Measurements from ENCODE around the gene SEC16A.
A peak's percentile ranks its signal among the peaks of the same experiment; 100 is the strongest.
"Not testable (repeated sequence)": the region's sequence is repeated elsewhere in the genome, so short reads cannot be mapped to it uniquely, and the experiment has no call there.

Gene SEC16A

GRCh38 chr9:136419092-136419420, 63.8 kb downstream of the SEC16A start:
- DNase-seq (ENCODE audit: low read depth in 2 of 2) = no peak

- no peak for DNase-seq (ENCODE audit: low read depth in 2 of 2)
Measured at GRCh38 chr9:136418182-136419091, 64.4 kb downstream of the SEC16A start.

GRCh38 chr9:136416914-136417313, 65.9 kb downstream of the SEC16A start:
- DNase-seq (ENCODE audit: low read depth in 2 of 2) = no peak

GRCh38 chr9:136416427-136416826, 66.4 kb downstream of the SEC16A start:
- no peak for DNase-seq (ENCODE audit: low read depth in 2 of 2)

GRCh38 chr9:136412962-136413361, 69.9 kb downstream of the SEC16A start:
- DNase-seq (ENCODE audit: low read depth in 2 of 2) = no peak

- no peak for DNase-seq (ENCODE audit: low read depth in 2 of 2)
Measured at GRCh38 chr9:136411378-136411777, 71.5 kb downstream of the SEC16A start.

- DNase-seq (ENCODE audit: low read depth in 2 of 2) = peak; percentile 92 to 93
Measured at GRCh38 chr9:136410500-136411287, 72.1 kb downstream of the SEC16A start, which contains the start of the genes ENTR1 and PMPCA. Gene ENTR1 (minus strand): TSS chr9:136410614. CDS start chr9:136410397, 217 bp downstream. Gene PMPCA (plus strand): TSS chr9:136410658. CDS start chr9:136410669, 11 bp downstream.

- no peak for DNase-seq (ENCODE audit: low read depth in 2 of 2)
Measured at GRCh38 chr9:136409557-136410455, 73.0 kb downstream of the SEC16A start.

GRCh38 chr9:136407911-136408310, 74.9 kb downstream of the SEC16A start:
- DNase-seq (ENCODE audit: low read depth in 2 of 2) = no peak

- DNase-seq (ENCODE audit: low read depth in 2 of 2) = not testable (repeated sequence)
Measured at GRCh38 chr9:136407061-136407460, 75.8 kb downstream of the SEC16A start.

GRCh38 chr9:136405904-136406303, 76.9 kb downstream of the SEC16A start:
- DNase-seq (ENCODE audit: low read depth in 2 of 2) = not testable (repeated sequence)

GRCh38 chr9:136405481-136405880, 77.4 kb downstream of the SEC16A start:
- no peak for DNase-seq (ENCODE audit: low read depth in 2 of 2)

GRCh38 chr9:136404801-136405136, 78.1 kb downstream of the SEC16A start:
- DNase-seq (ENCODE audit: low read depth in 2 of 2) = no peak

- DNase-seq (ENCODE audit: low read depth in 2 of 2) = no peak
Measured at GRCh38 chr9:136403915-136404800, 78.7 kb downstream of the SEC16A start.

GRCh38 chr9:136403538-136403914, 79.3 kb downstream of the SEC16A start:
- DNase-seq (ENCODE audit: low read depth in 2 of 2) = peak; percentile 59 to 73

- no peak for DNase-seq (ENCODE audit: low read depth in 2 of 2)
Measured at GRCh38 chr9:136402067-136402466, 80.8 kb downstream of the SEC16A start.

- no peak for DNase-seq (ENCODE audit: low read depth in 2 of 2)
Measured at GRCh38 chr9:136401173-136401922, 81.5 kb downstream of the SEC16A start.

- peak; percentile 60 to 73 for DNase-seq (ENCODE audit: low read depth in 2 of 2)
Measured at GRCh38 chr9:136400038-136400834, 82.6 kb downstream of the SEC16A start, which contains the start of gene SNAPC4. Gene SNAPC4 (minus strand): TSS chr9:136400170. CDS start chr9:136398428, 1,742 bp downstream.

Measured in stimulated activated CD8-positive, alpha-beta memory T cell treated with anti-CD3 and anti-CD28 coated beads, Interleukin-15, amount 100 ng/mL, for 4 hours (primary cell).